ENCODE results near the gene DGKD. TPM values are rescaled to one million over a fixed set of nuclear protein-coding genes. Genes with fewer than 3 reads are reported as not detected.

Gene DGKD
- total RNA-seq, 1 donor from 2014 or later, result 188 TPM

DNA sequence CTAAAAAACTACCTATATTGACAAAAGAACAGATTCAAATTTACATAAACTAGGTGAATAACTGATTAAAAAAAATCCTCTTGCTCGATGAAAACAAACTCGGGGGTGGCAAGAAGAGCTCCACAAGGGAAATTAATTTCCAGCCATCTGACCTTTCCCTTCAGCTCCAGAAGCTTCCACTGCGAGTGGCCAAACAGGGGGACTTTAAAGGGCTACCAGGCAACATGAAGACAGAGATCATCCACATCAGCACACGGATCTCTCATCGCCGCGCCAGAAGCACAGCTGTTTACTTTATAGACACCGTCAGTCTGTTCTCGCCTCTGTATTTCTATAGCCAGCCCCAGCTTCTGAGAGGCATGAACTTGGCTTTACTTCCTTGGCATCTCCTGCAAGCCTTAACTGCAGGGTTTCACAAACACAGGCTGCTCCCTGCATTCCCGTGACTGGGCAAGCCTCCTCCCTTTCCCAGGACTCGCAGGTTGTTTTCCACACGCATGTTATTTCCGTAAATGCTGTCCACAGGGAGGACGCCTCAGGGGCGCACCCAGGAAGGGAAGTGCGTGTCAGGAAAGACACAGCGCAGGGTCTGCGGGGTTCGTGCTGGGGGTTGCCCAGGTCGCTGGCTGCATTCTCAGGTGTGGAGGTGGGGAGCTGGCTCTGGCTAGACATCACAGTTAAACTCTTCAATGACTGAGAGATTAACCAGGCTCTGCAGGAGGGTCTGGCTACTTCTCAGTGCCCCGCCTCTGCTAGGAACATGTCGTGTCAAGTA is 127.3 kb downstream of the DGKD start:
- no peaks in the 10 kb centered on the region for H3K27me3 Mint-ChIP-seq
- DNase-seq (no peak), ATAC-seq (ENCODE audit: low read depth) (no peak)
- ChIA-PET POLR2A (no interaction called here), CTCF (no interaction called here)
- TF ChIP-seq CTCF (IDR thresholded peaks at IDR 0.05), result no peak
- peaks cover 59% of the 10 kb centered on the region for H3K36me3 Mint-ChIP-seq (ENCODE audit: low read depth)
- H3K4me3 Mint-ChIP-seq, result no peak overlapping the region
- intact Hi-C loops (cut with micrococcal nuclease), result no loop called here
- H3K4me1 Mint-ChIP-seq, result peaks cover 3% of the 10 kb centered on the region
- H3K9me3 Mint-ChIP-seq, result no peaks in the 10 kb centered on the region
- no peak overlapping the region for H3K27ac Mint-ChIP-seq

DNA sequence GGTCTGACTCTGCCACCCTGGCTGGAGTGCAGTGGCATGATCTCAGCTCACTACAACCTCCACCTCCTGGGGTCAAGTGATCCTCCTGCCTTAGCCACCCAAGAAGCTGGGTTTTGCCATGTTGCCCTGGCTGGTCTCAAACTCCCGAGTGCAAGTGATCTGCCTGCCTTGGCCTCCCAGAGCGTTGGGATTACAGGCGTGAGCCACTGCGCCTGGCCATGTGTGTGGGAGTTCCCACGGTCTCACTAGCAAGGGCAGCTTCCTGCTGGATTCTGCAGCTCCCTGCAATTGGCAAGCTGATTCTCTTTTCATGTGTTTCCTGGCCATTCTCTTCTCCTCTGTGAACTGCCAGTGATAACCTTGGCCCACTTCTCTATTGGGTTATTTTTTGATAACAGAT is 128.3 kb downstream of the DGKD start:
- peaks cover 51% of the 10 kb centered on the region for H3K36me3 Mint-ChIP-seq (ENCODE audit: low read depth)
- H3K4me1 Mint-ChIP-seq, result peaks cover 3% of the 10 kb centered on the region
- no peak overlapping the region for H3K27ac Mint-ChIP-seq
- intact Hi-C loops (cut with micrococcal nuclease), result no loop called here
- DNase-seq (no peak), ATAC-seq (ENCODE audit: low read depth) (no peak)
- H3K4me3 Mint-ChIP-seq, result no peak overlapping the region
- ChIA-PET CTCF (interaction anchor here (1.3 kb wide), 1 partner anchor 228 kb away, joined by 4 read pairs; no protein-coding TSS in a partner anchor), POLR2A (no interaction called here)
- no peak for TF ChIP-seq CTCF (IDR thresholded peaks at IDR 0.05)
- H3K27me3 Mint-ChIP-seq, result no peaks in the 10 kb centered on the region
- H3K9me3 Mint-ChIP-seq, result no peaks in the 10 kb centered on the region

DNA sequence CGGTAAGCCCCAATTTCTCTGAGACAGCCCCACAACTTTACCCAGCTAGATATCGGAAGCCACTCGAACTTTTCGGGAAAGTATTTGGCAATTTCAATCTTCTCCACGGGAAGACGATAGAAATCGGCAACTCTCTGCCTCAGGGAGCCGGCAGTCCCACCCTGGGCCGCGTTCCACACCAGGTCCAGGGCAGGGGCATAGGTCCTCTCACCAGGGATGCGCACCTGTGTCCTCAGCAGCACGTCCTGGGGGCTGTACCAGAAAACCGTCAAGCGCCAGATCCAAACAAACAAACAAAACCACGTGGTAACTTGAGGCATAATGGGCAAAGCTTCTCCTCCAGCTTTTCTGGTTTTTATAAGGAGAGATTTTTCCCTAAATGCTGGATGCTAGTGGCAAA is 131.4 kb downstream of the DGKD start:
- Mint-ChIP-seq H3K27me3 (no peaks in the 10 kb centered on the region), H3K27ac (no peak overlapping the region), H3K4me1 (peaks cover 3% of the 10 kb centered on the region), H3K9me3 (no peaks in the 10 kb centered on the region), H3K36me3 (ENCODE audit: low read depth) (peaks cover 65% of the 10 kb centered on the region), H3K4me3 (no peak overlapping the region)
- CTCF ChIA-PET, result no interaction called here
- intact Hi-C loops (cut with micrococcal nuclease), result no loop called here
- no peak for TF ChIP-seq CTCF (IDR thresholded peaks at IDR 0.05)
- POLR2A ChIA-PET, result no interaction called here
- ATAC-seq (ENCODE audit: low read depth) (no peak), DNase-seq (no peak)

GRCh38 chr2:233486357-233486756 is 132.1 kb downstream of the DGKD start:
- CTCF ChIA-PET, result no interaction called here
- H3K27ac Mint-ChIP-seq, result no peak overlapping the region
- peaks cover 66% of the 10 kb centered on the region for H3K36me3 Mint-ChIP-seq (ENCODE audit: low read depth)
- no peaks in the 10 kb centered on the region for H3K9me3 Mint-ChIP-seq
- H3K27me3 Mint-ChIP-seq, result no peaks in the 10 kb centered on the region
- peaks cover 3% of the 10 kb centered on the region for H3K4me1 Mint-ChIP-seq
- H3K4me3 Mint-ChIP-seq, result no peak overlapping the region
- TF ChIP-seq CTCF (IDR thresholded peaks at IDR 0.05), result no peak
- ATAC-seq (ENCODE audit: low read depth) (no peak), DNase-seq (no peak)
- intact Hi-C loops (cut with micrococcal nuclease), result no loop called here
- POLR2A ChIA-PET, result no interaction called here

GRCh38 chr2:233486778-233487552 is 132.7 kb downstream of the DGKD start:
- H3K9me3 Mint-ChIP-seq, result no peaks in the 10 kb centered on the region
- intact Hi-C loops (cut with micrococcal nuclease), result no loop called here
- H3K36me3 Mint-ChIP-seq (ENCODE audit: low read depth), result peaks cover 69% of the 10 kb centered on the region
- no peak overlapping the region for H3K4me3 Mint-ChIP-seq
- no peak for TF ChIP-seq CTCF (IDR thresholded peaks at IDR 0.05)
- ATAC-seq (ENCODE audit: low read depth) (no peak), DNase-seq (no peak)
- H3K4me1 Mint-ChIP-seq, result peaks cover 3% of the 10 kb centered on the region
- no peaks in the 10 kb centered on the region for H3K27me3 Mint-ChIP-seq
- ChIA-PET CTCF (no interaction called here), POLR2A (no interaction called here)
- no peak overlapping the region for H3K27ac Mint-ChIP-seq
